ENCODE measurements around the gene GABRG3. TPM values are rescaled to one million over a fixed set of nuclear protein-coding genes. Genes with fewer than 3 reads are reported as not detected.

Gene GABRG3
- total and polyA plus RNA-seq, 2 experiments from 2014 or later, result 0.10 to 1.4 TPM

DNA sequence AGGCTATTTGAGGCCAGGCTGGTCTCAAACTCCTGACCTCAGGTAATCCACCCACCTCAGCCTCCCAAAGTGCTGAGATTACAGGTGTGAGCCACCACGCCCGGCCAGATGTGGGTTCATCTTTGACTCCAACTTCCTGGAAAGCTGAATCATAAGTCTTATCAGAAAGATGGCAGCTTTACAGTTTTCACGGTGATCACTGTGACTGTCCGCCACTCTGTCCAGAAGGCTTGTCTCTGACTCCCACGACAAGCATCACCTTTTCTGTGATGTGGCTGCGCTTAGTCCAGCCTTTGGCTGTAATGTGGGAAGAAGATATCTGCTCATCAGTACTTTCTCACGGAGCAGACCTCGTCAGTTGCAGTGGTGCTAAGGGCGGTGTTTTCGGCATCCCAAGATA, 527.7 kb downstream of the GABRG3 start (continued):
- TF ChIP-seq, protein P1, sequence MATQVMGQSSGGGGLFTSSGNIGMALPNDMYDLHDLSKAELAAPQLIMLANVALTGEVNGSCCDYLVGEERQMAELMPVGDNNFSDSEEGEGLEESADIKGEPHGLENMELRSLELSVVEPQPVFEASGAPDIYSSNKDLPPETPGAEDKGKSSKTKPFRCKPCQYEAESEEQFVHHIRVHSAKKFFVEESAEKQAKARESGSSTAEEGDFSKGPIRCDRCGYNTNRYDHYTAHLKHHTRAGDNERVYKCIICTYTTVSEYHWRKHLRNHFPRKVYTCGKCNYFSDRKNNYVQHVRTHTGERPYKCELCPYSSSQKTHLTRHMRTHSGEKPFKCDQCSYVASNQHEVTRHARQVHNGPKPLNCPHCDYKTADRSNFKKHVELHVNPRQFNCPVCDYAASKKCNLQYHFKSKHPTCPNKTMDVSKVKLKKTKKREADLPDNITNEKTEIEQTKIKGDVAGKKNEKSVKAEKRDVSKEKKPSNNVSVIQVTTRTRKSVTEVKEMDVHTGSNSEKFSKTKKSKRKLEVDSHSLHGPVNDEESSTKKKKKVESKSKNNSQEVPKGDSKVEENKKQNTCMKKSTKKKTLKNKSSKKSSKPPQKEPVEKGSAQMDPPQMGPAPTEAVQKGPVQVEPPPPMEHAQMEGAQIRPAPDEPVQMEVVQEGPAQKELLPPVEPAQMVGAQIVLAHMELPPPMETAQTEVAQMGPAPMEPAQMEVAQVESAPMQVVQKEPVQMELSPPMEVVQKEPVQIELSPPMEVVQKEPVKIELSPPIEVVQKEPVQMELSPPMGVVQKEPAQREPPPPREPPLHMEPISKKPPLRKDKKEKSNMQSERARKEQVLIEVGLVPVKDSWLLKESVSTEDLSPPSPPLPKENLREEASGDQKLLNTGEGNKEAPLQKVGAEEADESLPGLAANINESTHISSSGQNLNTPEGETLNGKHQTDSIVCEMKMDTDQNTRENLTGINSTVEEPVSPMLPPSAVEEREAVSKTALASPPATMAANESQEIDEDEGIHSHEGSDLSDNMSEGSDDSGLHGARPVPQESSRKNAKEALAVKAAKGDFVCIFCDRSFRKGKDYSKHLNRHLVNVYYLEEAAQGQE (IDR thresholded peaks at IDR 0.05; ENCODE audit: unreplicated experiment), result no peak
- TF ChIP-seq EZH2 (IDR thresholded peaks at IDR 0.05; ENCODE audit: low read depth, unreplicated experiment) (no peak), CREB1 (CRISPR knock-in tag; IDR thresholded peaks at IDR 0.05; ENCODE audit: low read depth) (no peak), JUNB (IDR thresholded peaks at IDR 0.05; ENCODE audit: unreplicated experiment) (no peak), STAT1 (IDR thresholded peaks at IDR 0.05; ENCODE audit: unreplicated experiment) (no peak), POLR2AphosphoS5 (IDR thresholded peaks at IDR 0.05; ENCODE audit: low read depth) (no peak), EZH2phosphoT487 (IDR thresholded peaks at IDR 0.05; ENCODE audit: unreplicated experiment) (no peak), NANOG (IDR thresholded peaks at IDR 0.05; ENCODE audit: borderline replicate concordance) (no peak)
- TF ChIP-seq, protein P2, sequence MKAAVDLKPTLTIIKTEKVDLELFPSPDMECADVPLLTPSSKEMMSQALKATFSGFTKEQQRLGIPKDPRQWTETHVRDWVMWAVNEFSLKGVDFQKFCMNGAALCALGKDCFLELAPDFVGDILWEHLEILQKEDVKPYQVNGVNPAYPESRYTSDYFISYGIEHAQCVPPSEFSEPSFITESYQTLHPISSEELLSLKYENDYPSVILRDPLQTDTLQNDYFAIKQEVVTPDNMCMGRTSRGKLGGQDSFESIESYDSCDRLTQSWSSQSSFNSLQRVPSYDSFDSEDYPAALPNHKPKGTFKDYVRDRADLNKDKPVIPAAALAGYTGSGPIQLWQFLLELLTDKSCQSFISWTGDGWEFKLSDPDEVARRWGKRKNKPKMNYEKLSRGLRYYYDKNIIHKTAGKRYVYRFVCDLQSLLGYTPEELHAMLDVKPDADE (IDR thresholded peaks at IDR 0.05), result no peak
- TF ChIP-seq, protein P3, sequence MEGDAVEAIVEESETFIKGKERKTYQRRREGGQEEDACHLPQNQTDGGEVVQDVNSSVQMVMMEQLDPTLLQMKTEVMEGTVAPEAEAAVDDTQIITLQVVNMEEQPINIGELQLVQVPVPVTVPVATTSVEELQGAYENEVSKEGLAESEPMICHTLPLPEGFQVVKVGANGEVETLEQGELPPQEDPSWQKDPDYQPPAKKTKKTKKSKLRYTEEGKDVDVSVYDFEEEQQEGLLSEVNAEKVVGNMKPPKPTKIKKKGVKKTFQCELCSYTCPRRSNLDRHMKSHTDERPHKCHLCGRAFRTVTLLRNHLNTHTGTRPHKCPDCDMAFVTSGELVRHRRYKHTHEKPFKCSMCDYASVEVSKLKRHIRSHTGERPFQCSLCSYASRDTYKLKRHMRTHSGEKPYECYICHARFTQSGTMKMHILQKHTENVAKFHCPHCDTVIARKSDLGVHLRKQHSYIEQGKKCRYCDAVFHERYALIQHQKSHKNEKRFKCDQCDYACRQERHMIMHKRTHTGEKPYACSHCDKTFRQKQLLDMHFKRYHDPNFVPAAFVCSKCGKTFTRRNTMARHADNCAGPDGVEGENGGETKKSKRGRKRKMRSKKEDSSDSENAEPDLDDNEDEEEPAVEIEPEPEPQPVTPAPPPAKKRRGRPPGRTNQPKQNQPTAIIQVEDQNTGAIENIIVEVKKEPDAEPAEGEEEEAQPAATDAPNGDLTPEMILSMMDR (conservative IDR thresholded peaks at IDR 0.05; ENCODE audit: low read depth in 2 of 2), result no peak

DNA sequence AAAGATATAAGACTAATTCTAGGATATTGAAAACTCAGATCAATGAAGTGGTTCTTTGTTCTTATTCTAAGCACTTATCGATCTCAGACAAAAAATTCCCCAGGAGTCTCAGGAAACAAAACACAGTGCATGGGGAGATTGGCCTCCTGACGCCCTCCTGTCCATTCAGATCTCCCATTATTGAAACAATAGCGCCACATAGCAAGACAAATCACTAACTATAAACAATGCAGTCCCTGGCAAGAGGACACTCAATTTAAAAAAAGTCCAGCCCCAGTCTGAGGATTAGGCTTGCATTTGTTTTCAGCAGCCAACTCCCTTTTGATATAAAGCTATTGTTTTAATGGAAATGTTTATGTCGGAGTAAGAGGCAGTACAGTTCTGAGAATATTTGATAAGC, 528.2 kb downstream of the GABRG3 start:
- Mint-ChIP-seq H3K27ac (no peak overlapping the region), H3K4me1 (peaks cover 25% of the 10 kb centered on the region)
- no peak for DNase-seq (ENCODE audit: low spot score)
- TF ChIP-seq, protein P1 (IDR thresholded peaks at IDR 0.05; ENCODE audit: unreplicated experiment), result no peak
- no peak for TF ChIP-seq EZH2 (IDR thresholded peaks at IDR 0.05; ENCODE audit: low read depth, unreplicated experiment)

More for the DNA sequence above, 528.2 kb downstream of the GABRG3 start:
- H4K20me1 ChIP-seq (replicated peaks; ENCODE audit: insufficient read depth), result no peaks in the 10 kb centered on the region
- no peaks in the 10 kb centered on the region for H3K27me3 Mint-ChIP-seq (ENCODE audit: insufficient read depth, low read depth, poor library complexity)
- H3K9me3 Mint-ChIP-seq, result no peaks in the 10 kb centered on the region; the same call in 1 of the 3 replicates
- no peaks in the 10 kb centered on the region for H3K27me3 ChIP-seq (ENCODE audit: insufficient read depth)
- no peak overlapping the region for H3K27ac ChIP-seq (ENCODE audit: low read depth)
- H2AFZ ChIP-seq, result no peak overlapping the region
- no peak for ATAC-seq
- no peaks in the 10 kb centered on the region for H3K36me3 Mint-ChIP-seq (ENCODE audit: low read depth)
- no peak overlapping the region for H3K4me3 Mint-ChIP-seq
- H3K4me2 ChIP-seq, result no peak overlapping the region
- H3K9me2 ChIP-seq (ENCODE audit: insufficient read depth), result peaks cover 10% of the 10 kb centered on the region
- H3F3A ChIP-seq (replicated peaks; ENCODE audit: low read depth), result no peaks in the 10 kb centered on the region
- H3K4me1 ChIP-seq (ENCODE audit: insufficient read depth), result peaks cover 20% of the 10 kb centered on the region
- H3K36me3 ChIP-seq (ENCODE audit: insufficient read depth), result no peaks in the 10 kb centered on the region
- H3K4me3 ChIP-seq, result no peak overlapping the region
- H3K79me2 ChIP-seq (replicated peaks; ENCODE audit: insufficient read depth), result no peaks in the 10 kb centered on the region

Data from GM23338 (cell line).